Upper lobe of left lung (tissue), 4 donors: ENCODE data around the gene TPH2.

Source experiments
- CTCF ChIP-seq, 6 experiments: fragments of 450-650 bp in 4 of 6; fragments of 200-600 bp in 2 of 6; sonication (generic) in 2 of 6; IDR thresholded peaks; one replicate each; pipeline ENCODE4 v1.5.1; 2016 to 2019; ENCODE audit warnings: antibody characterized with exemption in 6 of 6
- EP300 ChIP-seq, 4 donors: sonication (generic); formaldehyde crosslinking; IDR thresholded peaks; one replicate each; pipeline ENCODE4 v1.5.1; 2017; ENCODE audit warnings: antibody characterized with exemption in 4 of 4, control low read depth in 2 of 4

GRCh38 chr12:72053604-72054003 is 115.0 kb downstream of the TPH2 start:
- TF ChIP-seq CTCF (IDR thresholded peaks at IDR 0.05) (no peak), EP300 (IDR thresholded peaks at IDR 0.05) (no peak)
